NB4 (cell line): Measurements from ENCODE around the gene U2AF2.

Experiments
- CTCF ChIP-seq: IDR thresholded peaks from one replicate; pipeline ENCODE4 v1.5.1; 2012; ENCODE audit warnings: low read depth, low read length
- POLR2A ChIP-seq: IDR thresholded peaks from 2 replicates; pipeline ENCODE4 v1.6.1; 2011; ENCODE audit warnings: mild to moderate bottlenecking; ENCODE audit not compliant: insufficient read length; ENCODE audit errors: extremely low read depth

DNA sequence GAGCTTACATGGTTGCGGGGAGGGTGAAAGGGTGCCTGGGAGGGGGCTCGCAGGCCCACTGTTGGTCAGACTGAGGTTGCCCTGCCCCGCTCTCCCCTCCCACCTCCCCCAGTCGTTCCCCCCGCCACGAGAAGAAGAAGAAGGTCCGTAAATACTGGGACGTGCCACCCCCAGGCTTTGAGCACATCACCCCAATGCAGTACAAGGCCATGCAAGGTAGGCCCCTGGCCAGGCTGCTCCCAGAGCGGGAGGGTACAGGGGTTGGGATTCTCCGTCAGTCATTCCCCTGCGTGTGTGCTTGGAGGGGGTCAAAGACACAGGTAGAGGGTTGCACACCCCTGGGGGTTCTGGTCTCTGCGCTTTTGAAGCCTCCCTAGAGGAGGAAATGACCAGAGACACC is 5.6 kb downstream of the U2AF2 start:
- TF ChIP-seq CTCF: no peak
- TF ChIP-seq POLR2A: no peak
